ENCODE measurements around the gene PTPRU.

- TF ChIP-seq CTCF (IDR thresholded peaks at IDR 0.05; ENCODE audit: insufficient read depth, low read length, poor library complexity, severe bottlenecking) (no peak), EZH2phosphoT487 (conservative IDR thresholded peaks at IDR 0.05; ENCODE audit: low read length) (no peak)
These were observed 54.2 kb downstream of the PTPRU start for GRCh38 chr1:29290414-29290985.
